ENCODE measurements around the gene CCDC83. TPM values are rescaled to one million over a fixed set of nuclear protein-coding genes. Genes with fewer than 3 reads are reported as not detected.
A peak's percentile ranks its signal among the peaks of the same experiment; 100 is the strongest.

The CCDC83 gene
- total and polyA plus RNA-seq, 9 donors = not detected

DNA sequence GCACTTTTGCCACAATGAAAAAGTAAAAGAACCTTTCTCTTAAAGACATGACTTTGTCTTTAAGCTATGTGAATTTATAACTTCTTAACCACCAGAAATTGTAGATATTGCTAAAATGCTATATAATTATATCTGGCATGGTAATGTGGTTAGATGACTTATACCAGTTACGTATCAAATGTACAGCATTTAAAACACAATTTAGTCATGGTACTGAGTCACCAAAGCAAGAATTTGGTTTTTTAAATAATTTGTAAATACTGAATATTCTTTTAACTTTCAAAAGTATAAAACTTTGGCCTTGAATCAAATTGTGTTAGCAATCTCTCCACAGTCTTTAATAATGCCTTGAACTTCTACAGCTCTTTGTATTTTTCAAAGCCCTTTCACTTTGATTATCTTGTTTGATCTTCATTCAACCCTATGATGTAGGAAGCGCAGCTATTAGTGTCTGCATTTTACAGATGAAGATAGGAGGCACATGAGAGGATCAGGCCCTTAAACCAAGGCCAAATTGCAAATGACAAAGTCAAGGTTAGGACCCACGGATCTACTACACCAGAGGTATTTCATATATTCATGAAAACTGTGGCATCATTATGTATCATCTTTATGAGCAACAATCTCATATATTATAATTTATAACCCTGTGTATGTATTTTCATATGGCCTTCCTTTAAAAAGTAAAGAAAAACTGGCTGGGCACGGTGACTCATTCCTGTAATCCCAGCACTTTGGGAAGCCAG, 39.8 kb upstream of the CCDC83 start:
- Histone ChIP-seq H3K27ac (ENCODE audit: low read length) (no peak overlapping the region), H3K36me3 (ENCODE audit: control insufficient read depth, insufficient read depth, low read length) (no peaks in the 10 kb centered on the region), H3K4me1 (ENCODE audit: control insufficient read depth, insufficient read depth, low read length) (peaks cover 8% of the 10 kb centered on the region), H3K9me3 (replicated peaks; ENCODE audit: control insufficient read depth, low read depth, low read length) (no peaks in the 10 kb centered on the region), H3K27me3 (ENCODE audit: control insufficient read depth, insufficient read depth, low read length) (peaks cover 11% of the 10 kb centered on the region), H3K4me3 (ENCODE audit: low read length) (no peak overlapping the region)
- WGBS (ENCODE audit: insufficient coverage) = no CpG with 5 or more reads among the region's 4 CpGs
- DNase-seq = no peak

GRCh38 chr11:85819441-85819840, 35.7 kb upstream of the CCDC83 start:
- no peak for DNase-seq
- Histone ChIP-seq H3K36me3 (ENCODE audit: control insufficient read depth, insufficient read depth, low read length) (no peaks in the 10 kb centered on the region), H3K4me3 (ENCODE audit: low read length) (no peak overlapping the region), H3K9me3 (replicated peaks; ENCODE audit: control insufficient read depth, low read depth, low read length) (no peaks in the 10 kb centered on the region), H3K27me3 (ENCODE audit: control insufficient read depth, insufficient read depth, low read length) (no peaks in the 10 kb centered on the region), H3K4me1 (ENCODE audit: control insufficient read depth, insufficient read depth, low read length) (no peaks in the 10 kb centered on the region), H3K27ac (ENCODE audit: low read length) (no peak overlapping the region)

- no peak for DNase-seq
- Histone ChIP-seq H3K4me3 (ENCODE audit: low read length) (no peak overlapping the region), H3K27ac (ENCODE audit: low read length) (no peak overlapping the region), H3K27me3 (ENCODE audit: control insufficient read depth, insufficient read depth, low read length) (no peaks in the 10 kb centered on the region), H3K36me3 (ENCODE audit: control insufficient read depth, insufficient read depth, low read length) (no peaks in the 10 kb centered on the region), H3K9me3 (replicated peaks; ENCODE audit: control insufficient read depth, low read depth, low read length) (no peaks in the 10 kb centered on the region), H3K4me1 (ENCODE audit: control insufficient read depth, insufficient read depth, low read length) (peaks cover 7% of the 10 kb centered on the region)
- no CpG with 5 or more reads among the region's 1 CpG for WGBS (ENCODE audit: insufficient coverage)
Measured at GRCh38 chr11:85821636-85822035, 33.5 kb upstream of the CCDC83 start.

GRCh38 chr11:85822814-85823213, 32.4 kb upstream of the CCDC83 start:
- DNase-seq = no peak
- 100% methylated on average over 2 of the region's 3 CpGs for WGBS (ENCODE audit: insufficient coverage)
- Histone ChIP-seq H3K27ac (ENCODE audit: low read length) (no peak overlapping the region), H3K36me3 (ENCODE audit: control insufficient read depth, insufficient read depth, low read length) (no peaks in the 10 kb centered on the region), H3K4me3 (ENCODE audit: low read length) (no peak overlapping the region), H3K4me1 (ENCODE audit: control insufficient read depth, insufficient read depth, low read length) (peaks cover 13% of the 10 kb centered on the region), H3K27me3 (ENCODE audit: control insufficient read depth, insufficient read depth, low read length) (no peaks in the 10 kb centered on the region), H3K9me3 (replicated peaks; ENCODE audit: control insufficient read depth, low read depth, low read length) (no peaks in the 10 kb centered on the region)

GRCh38 chr11:85823816-85824215, 31.4 kb upstream of the CCDC83 start:
- DNase-seq = no peak
- Histone ChIP-seq H3K4me1 (ENCODE audit: control insufficient read depth, insufficient read depth, low read length) (peaks cover 13% of the 10 kb centered on the region), H3K27ac (ENCODE audit: low read length) (no peak overlapping the region), H3K4me3 (ENCODE audit: low read length) (no peak overlapping the region), H3K36me3 (ENCODE audit: control insufficient read depth, insufficient read depth, low read length) (no peaks in the 10 kb centered on the region), H3K27me3 (ENCODE audit: control insufficient read depth, insufficient read depth, low read length) (no peaks in the 10 kb centered on the region), H3K9me3 (replicated peaks; ENCODE audit: control insufficient read depth, low read depth, low read length) (no peaks in the 10 kb centered on the region)
- no CpG with 5 or more reads among the region's 2 CpGs for WGBS (ENCODE audit: insufficient coverage)

DNA sequence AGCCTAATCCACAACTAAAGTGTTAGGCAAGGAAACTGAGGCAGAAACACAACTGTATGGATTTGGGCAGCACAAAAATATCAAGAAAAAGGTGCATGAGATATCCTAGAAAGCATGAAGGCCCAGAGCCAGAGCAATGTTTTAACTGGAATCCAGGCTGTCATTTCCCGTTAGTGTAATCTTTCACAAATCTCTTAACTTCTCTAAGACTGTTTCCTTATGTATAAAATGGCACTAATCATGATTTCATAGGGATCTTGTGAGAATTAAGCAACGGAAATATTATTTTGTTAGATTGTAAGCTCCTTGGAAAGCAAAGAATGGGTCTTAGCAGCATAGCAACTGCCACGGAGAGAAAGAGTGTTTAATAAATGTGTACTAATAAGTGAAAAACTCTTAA, 29.6 kb upstream of the CCDC83 start:
- Histone ChIP-seq H3K9me3 (replicated peaks; ENCODE audit: control insufficient read depth, low read depth, low read length) (no peaks in the 10 kb centered on the region), H3K36me3 (ENCODE audit: control insufficient read depth, insufficient read depth, low read length) (no peaks in the 10 kb centered on the region), H3K27ac (ENCODE audit: low read length) (no peak overlapping the region), H3K4me1 (ENCODE audit: control insufficient read depth, insufficient read depth, low read length) (peaks cover 13% of the 10 kb centered on the region), H3K27me3 (ENCODE audit: control insufficient read depth, insufficient read depth, low read length) (no peaks in the 10 kb centered on the region), H3K4me3 (ENCODE audit: low read length) (no peak overlapping the region)
- WGBS (ENCODE audit: insufficient coverage) = no CpG with 5 or more reads among the region's 3 CpGs
- peak; percentile 15 for DNase-seq

DNA sequence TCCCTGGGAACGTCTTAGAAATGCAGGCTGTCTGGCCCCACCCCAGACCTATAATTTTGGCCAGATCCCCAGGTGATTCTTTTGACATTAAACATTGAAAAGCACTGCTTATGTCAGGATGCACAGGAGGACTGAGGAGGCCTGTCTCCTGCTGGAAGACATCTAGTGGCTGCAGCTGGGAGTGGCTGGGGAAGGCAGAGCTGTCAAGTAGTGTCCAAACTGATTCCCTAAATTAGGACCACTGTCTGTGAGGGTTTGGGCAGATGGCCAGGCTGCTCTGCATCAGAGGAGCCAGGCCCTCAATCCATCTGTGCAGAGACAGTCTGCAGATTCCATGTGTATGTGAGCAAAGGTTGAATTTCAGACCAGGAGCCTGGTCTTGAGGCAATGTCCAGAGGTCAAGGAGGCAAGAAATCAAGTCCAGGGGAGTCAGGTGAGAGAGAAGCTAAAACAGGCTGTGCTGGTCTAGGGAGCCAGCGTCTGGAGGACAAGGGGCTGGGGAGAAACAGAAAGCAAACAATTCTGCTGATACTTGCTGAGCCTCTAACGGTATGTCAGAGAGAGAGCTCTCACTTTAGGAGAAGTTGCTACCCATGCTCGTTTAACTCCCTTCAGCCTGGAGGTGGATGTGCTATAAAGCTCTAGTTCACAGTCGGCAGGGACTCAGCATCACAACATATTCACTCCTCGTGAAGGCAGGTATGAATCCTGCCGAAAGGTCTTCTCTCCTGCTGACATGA, 28.9 kb upstream of the CCDC83 start:
- H3K4me3 ChIP-seq (ENCODE audit: low read length) = no peak overlapping the region
- no peaks in the 10 kb centered on the region for H3K9me3 ChIP-seq (replicated peaks; ENCODE audit: control insufficient read depth, low read depth, low read length)
- peaks cover 13% of the 10 kb centered on the region for H3K4me1 ChIP-seq (ENCODE audit: control insufficient read depth, insufficient read depth, low read length)
- H3K36me3 ChIP-seq (ENCODE audit: control insufficient read depth, insufficient read depth, low read length) = no peaks in the 10 kb centered on the region
- no peaks in the 10 kb centered on the region for H3K27me3 ChIP-seq (ENCODE audit: control insufficient read depth, insufficient read depth, low read length)
- H3K27ac ChIP-seq (ENCODE audit: low read length) = no peak overlapping the region
- peak; percentile 71 for DNase-seq
- 55% methylated on average over 2 of the region's 7 CpGs for WGBS (ENCODE audit: insufficient coverage)

DNA sequence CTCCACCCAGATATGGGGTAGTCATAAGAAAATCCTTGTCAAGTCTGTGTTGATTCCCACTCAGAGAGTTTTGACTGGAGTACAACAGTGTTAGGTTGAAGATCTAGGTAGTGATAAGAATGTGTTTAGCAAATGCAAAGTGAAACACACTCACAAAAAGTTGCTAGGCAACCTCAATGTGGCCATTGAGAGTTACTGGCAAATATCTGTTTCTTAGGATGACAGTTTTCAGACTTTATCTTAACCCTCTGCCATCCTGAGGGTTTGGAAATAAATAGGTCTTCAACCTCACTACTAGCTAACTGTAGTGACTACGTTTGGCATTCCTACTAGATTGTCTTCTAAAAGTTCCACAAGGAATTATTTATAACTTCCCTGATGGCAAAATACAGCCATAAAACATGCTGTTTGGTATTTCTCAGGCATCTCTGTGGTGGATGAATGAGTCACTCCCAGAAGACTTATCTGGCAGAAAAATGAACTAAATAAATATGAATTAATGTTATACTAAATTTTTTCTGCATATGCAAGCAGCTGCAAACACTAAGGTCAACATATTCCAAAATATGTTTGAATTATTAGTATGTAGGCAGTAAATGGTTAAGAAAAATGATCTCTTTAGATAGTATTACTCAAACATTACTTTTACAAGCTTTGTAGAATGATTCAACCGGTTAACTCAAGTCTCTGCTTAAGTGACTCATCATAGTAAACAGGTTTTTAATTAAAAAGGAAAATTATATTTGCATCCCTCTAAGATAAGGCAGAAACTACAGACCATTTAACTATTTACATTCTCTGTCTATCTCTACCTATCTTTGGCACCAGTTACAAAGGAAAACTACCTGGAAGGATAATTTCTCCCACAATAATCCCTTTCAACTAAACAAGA, 27.2 kb upstream of the CCDC83 start:
- Histone ChIP-seq H3K4me3 (ENCODE audit: low read length) (no peak overlapping the region), H3K9me3 (replicated peaks; ENCODE audit: control insufficient read depth, low read depth, low read length) (no peaks in the 10 kb centered on the region), H3K27me3 (ENCODE audit: control insufficient read depth, insufficient read depth, low read length) (no peaks in the 10 kb centered on the region), H3K27ac (ENCODE audit: low read length) (no peak overlapping the region), H3K36me3 (ENCODE audit: control insufficient read depth, insufficient read depth, low read length) (no peaks in the 10 kb centered on the region), H3K4me1 (ENCODE audit: control insufficient read depth, insufficient read depth, low read length) (peaks cover 13% of the 10 kb centered on the region)
- WGBS (ENCODE audit: insufficient coverage) = no CpG with 5 or more reads among the region's 2 CpGs
- DNase-seq = peak; percentile 63

GRCh38 chr11:85828640-85828978, 26.6 kb upstream of the CCDC83 start:
- Histone ChIP-seq H3K4me3 (ENCODE audit: low read length) (no peak overlapping the region), H3K27me3 (ENCODE audit: control insufficient read depth, insufficient read depth, low read length) (no peaks in the 10 kb centered on the region), H3K4me1 (ENCODE audit: control insufficient read depth, insufficient read depth, low read length) (peaks cover 13% of the 10 kb centered on the region), H3K27ac (ENCODE audit: low read length) (no peak overlapping the region), H3K9me3 (replicated peaks; ENCODE audit: control insufficient read depth, low read depth, low read length) (no peaks in the 10 kb centered on the region), H3K36me3 (ENCODE audit: control insufficient read depth, insufficient read depth, low read length) (no peaks in the 10 kb centered on the region)
- WGBS (ENCODE audit: insufficient coverage) = no CpG with 5 or more reads among the region's 1 CpG
- no peak for DNase-seq

- Histone ChIP-seq H3K36me3 (ENCODE audit: control insufficient read depth, insufficient read depth, low read length) (no peaks in the 10 kb centered on the region), H3K27me3 (ENCODE audit: control insufficient read depth, insufficient read depth, low read length) (no peaks in the 10 kb centered on the region), H3K4me3 (ENCODE audit: low read length) (no peak overlapping the region), H3K9me3 (replicated peaks; ENCODE audit: control insufficient read depth, low read depth, low read length) (no peaks in the 10 kb centered on the region), H3K27ac (ENCODE audit: low read length) (no peak overlapping the region), H3K4me1 (ENCODE audit: control insufficient read depth, insufficient read depth, low read length) (peaks cover 13% of the 10 kb centered on the region)
- DNase-seq = no peak
- WGBS (ENCODE audit: insufficient coverage) = no CpG with 5 or more reads among the region's 2 CpGs
Measured at GRCh38 chr11:85829172-85829571, 26.0 kb upstream of the CCDC83 start.

Data from muscle of leg (tissue), 11 donors.